Measurements from ENCODE around the gene FRAS1.

FRAS1 gene

GRCh38 chr4:78363031-78363570 is 306.0 kb downstream of the FRAS1 start:
- Histone ChIP-seq H3K36me3 (ENCODE audit: control insufficient read depth, insufficient read depth, low read length) (no peaks in the 10 kb centered on the region), H3K27ac (ENCODE audit: low read depth, low read length) (no peak overlapping the region), H3K4me3 (ENCODE audit: low read length) (no peak overlapping the region), H3K4me1 (ENCODE audit: control insufficient read depth, insufficient read depth, low read length) (no peaks in the 10 kb centered on the region), H3K9ac (ENCODE audit: low read length) (no peak overlapping the region), H3K27me3 (ENCODE audit: control insufficient read depth, insufficient read depth, low read length) (no peaks in the 10 kb centered on the region)

GRCh38 chr4:78369679-78370078 is 312.6 kb downstream of the FRAS1 start:
- no peaks in the 10 kb centered on the region for H3K4me1 ChIP-seq (ENCODE audit: control insufficient read depth, insufficient read depth, low read length)
- no peaks in the 10 kb centered on the region for H3K27me3 ChIP-seq (ENCODE audit: control insufficient read depth, insufficient read depth, low read length)
- no peak overlapping the region for H3K4me3 ChIP-seq (ENCODE audit: low read length)
- H3K27ac ChIP-seq (ENCODE audit: low read depth, low read length), result no peak overlapping the region
- H3K36me3 ChIP-seq (ENCODE audit: control insufficient read depth, insufficient read depth, low read length), result no peaks in the 10 kb centered on the region
- H3K9ac ChIP-seq (ENCODE audit: low read length), result no peak overlapping the region

DNA sequence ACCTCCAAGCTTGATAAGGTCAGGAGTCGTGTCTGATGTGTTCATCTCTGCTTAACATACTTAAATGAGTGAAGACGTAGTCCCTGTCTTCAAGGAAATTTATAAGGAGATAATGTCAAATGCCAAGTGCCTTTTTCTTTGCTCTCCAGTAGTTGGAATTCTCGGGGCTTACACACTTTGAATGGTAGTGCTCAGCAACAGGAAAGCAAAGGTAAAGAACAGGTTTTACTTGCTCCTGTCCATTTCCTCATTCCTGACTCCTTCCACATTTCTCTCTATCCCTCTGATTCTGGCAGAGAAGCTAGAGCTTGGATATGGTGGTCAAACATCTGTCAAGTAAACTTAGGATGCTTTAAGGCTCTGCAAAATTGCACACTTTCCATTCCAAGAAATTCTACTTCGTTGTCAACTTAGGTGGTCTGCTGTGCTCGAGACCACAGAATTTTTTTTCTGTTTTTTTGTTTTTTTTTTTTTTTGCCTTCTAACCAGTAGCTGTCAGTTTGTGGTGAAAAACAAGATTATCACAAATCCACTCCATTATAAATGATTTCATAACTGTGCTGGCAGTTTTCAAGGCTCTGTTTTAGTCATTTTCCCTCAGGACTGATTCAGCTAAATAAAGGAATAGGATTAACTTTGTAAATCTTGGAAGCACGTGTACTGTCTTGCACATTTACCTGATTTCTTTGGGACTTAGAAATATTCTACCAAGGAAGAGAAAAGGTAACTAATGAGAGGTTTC is 313.7 kb downstream of the FRAS1 start:
- no peaks in the 10 kb centered on the region for H3K4me1 ChIP-seq (ENCODE audit: control insufficient read depth, insufficient read depth, low read length)
- H3K36me3 ChIP-seq (ENCODE audit: control insufficient read depth, insufficient read depth, low read length), result no peaks in the 10 kb centered on the region
- no peaks in the 10 kb centered on the region for H3K27me3 ChIP-seq (ENCODE audit: control insufficient read depth, insufficient read depth, low read length)
- no peak overlapping the region for H3K9ac ChIP-seq (ENCODE audit: low read length)
- no peak overlapping the region for H3K27ac ChIP-seq (ENCODE audit: low read depth, low read length)
- H3K4me3 ChIP-seq (ENCODE audit: low read length), result no peak overlapping the region

DNA sequence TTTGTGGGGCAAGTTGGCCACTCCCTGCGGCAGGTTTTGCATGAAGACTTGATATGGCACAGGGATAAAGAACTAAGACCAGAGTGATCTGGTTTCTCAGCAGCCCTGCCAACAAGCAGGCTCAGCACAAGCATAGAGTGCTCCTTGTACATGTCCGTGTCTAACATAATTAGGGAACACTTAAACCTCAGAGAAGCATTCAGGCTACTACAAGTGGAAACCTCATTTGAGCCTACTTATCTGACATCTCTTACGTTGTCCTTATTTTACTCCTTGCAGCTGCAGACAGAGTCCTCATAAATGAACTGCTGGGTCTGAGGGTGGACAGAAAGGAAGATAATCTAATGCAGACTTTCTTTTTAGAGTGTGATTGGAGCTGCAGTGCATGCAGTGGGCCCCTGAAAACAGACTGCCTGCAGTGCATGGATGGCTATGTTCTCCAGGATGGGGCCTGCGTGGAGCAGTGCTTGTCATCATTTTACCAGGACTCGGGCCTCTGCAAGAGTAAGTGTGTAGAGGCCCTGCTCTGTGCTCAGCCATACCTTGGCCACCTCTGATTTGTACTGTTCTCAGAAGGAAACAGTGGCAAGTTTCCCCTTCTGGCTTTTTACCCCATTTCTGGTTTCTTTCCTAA is 315.3 kb downstream of the FRAS1 start:
- Histone ChIP-seq H3K27ac (ENCODE audit: low read depth, low read length) (no peak overlapping the region), H3K4me3 (ENCODE audit: low read length) (no peak overlapping the region), H3K36me3 (ENCODE audit: control insufficient read depth, insufficient read depth, low read length) (no peaks in the 10 kb centered on the region), H3K4me1 (ENCODE audit: control insufficient read depth, insufficient read depth, low read length) (no peaks in the 10 kb centered on the region), H3K9ac (ENCODE audit: low read length) (no peak overlapping the region), H3K27me3 (ENCODE audit: control insufficient read depth, insufficient read depth, low read length) (no peaks in the 10 kb centered on the region)

DNA sequence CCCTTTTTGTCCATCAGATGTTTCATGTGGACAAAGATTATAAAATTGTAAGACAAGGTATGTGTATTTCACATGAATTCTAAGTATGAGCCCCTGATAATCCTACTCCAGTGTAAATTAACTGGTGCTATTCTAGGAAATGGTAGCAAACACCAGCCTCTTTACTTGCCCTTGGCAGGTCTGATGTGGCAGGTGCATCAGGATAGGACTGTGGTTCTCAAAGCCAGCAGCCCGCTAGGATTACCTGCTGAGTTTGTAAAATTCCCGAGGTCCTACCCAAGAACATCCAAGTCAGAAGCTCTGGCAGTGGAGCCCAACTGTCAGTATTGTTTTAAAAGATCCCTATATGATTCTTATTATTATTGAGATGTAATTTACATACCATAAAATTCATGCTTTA is 320.4 kb downstream of the FRAS1 start:
- H3K4me1 ChIP-seq (ENCODE audit: control insufficient read depth, insufficient read depth, low read length), result no peaks in the 10 kb centered on the region
- no peak overlapping the region for H3K4me3 ChIP-seq (ENCODE audit: low read length)
- H3K27ac ChIP-seq (ENCODE audit: low read depth, low read length), result no peak overlapping the region
- H3K27me3 ChIP-seq (ENCODE audit: control insufficient read depth, insufficient read depth, low read length), result no peaks in the 10 kb centered on the region
- no peaks in the 10 kb centered on the region for H3K36me3 ChIP-seq (ENCODE audit: control insufficient read depth, insufficient read depth, low read length)
- H3K9ac ChIP-seq (ENCODE audit: low read length), result no peak overlapping the region

GRCh38 chr4:78379040-78379439 is 321.9 kb downstream of the FRAS1 start:
- Histone ChIP-seq H3K4me1 (ENCODE audit: control insufficient read depth, insufficient read depth, low read length) (no peaks in the 10 kb centered on the region), H3K36me3 (ENCODE audit: control insufficient read depth, insufficient read depth, low read length) (no peaks in the 10 kb centered on the region), H3K9ac (ENCODE audit: low read length) (no peak overlapping the region), H3K4me3 (ENCODE audit: low read length) (no peak overlapping the region), H3K27ac (ENCODE audit: low read depth, low read length) (no peak overlapping the region), H3K27me3 (ENCODE audit: control insufficient read depth, insufficient read depth, low read length) (no peaks in the 10 kb centered on the region)

DNA sequence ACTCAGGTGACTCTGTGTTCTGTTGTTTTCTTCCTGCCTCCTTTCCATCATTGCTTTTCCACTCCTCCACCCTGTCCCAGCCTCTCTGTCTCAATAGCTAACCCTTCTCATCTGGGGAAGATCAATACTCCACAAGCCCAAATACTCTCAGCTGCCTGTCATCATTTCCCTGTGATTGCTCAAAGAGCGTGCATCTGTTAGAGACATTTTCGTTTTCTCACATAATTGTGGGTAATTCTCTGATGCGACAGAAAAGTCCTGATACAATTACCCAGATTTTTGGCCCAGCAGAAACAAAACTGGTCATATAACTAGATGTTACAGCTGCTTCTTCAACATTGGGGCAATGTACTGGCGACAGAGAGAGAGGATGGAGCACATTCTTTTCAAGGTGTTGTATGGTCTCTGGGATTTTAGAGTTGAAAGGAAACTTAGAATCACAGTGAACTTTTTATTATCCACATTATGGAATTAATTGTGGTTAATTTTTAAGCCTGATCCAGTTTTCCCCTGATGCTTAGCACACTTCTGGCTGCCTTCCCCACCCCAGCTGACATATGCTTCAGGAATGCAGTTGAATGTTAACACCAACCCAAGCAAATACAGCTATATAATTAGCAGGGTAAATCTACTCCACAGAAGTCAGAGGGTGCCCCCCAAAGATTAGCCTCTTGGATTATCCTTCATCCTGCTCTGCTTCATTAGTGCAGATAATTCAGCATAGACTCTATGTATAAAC is 323.0 kb downstream of the FRAS1 start:
- Histone ChIP-seq H3K4me1 (ENCODE audit: control insufficient read depth, insufficient read depth, low read length) (no peaks in the 10 kb centered on the region), H3K27ac (ENCODE audit: low read depth, low read length) (no peak overlapping the region), H3K9ac (ENCODE audit: low read length) (no peak overlapping the region), H3K36me3 (ENCODE audit: control insufficient read depth, insufficient read depth, low read length) (no peaks in the 10 kb centered on the region), H3K4me3 (ENCODE audit: low read length) (no peak overlapping the region), H3K27me3 (ENCODE audit: control insufficient read depth, insufficient read depth, low read length) (no peaks in the 10 kb centered on the region)

DNA sequence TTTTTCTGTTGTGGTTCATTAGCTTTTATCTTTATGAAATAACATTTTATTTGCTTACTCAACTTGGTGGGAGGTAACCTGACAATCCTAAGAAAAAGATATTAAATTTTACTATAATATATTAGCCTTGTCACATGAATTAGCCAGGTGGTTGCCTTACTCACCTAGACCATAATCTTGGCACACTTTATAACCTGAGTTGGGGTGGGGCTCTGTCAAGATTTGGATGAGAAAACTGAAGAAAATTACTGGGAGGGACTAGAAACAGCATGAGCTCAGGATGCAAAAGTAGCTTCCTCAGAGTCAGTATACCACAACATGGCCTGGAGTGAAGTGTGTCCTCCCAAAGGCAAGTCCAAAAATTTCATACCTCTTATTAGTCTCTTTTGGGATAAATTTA is 329.6 kb downstream of the FRAS1 start:
- Histone ChIP-seq H3K36me3 (ENCODE audit: control insufficient read depth, insufficient read depth, low read length) (no peaks in the 10 kb centered on the region), H3K27ac (ENCODE audit: low read depth, low read length) (no peak overlapping the region), H3K27me3 (ENCODE audit: control insufficient read depth, insufficient read depth, low read length) (no peaks in the 10 kb centered on the region), H3K9ac (ENCODE audit: low read length) (no peak overlapping the region), H3K4me3 (ENCODE audit: low read length) (no peak overlapping the region), H3K4me1 (ENCODE audit: control insufficient read depth, insufficient read depth, low read length) (no peaks in the 10 kb centered on the region)

- H3K27me3 ChIP-seq (ENCODE audit: control insufficient read depth, insufficient read depth, low read length), result no peaks in the 10 kb centered on the region
- no peaks in the 10 kb centered on the region for H3K4me1 ChIP-seq (ENCODE audit: control insufficient read depth, insufficient read depth, low read length)
- no peak overlapping the region for H3K4me3 ChIP-seq (ENCODE audit: low read length)
- no peaks in the 10 kb centered on the region for H3K36me3 ChIP-seq (ENCODE audit: control insufficient read depth, insufficient read depth, low read length)
- H3K9ac ChIP-seq (ENCODE audit: low read length), result no peak overlapping the region
- no peak overlapping the region for H3K27ac ChIP-seq (ENCODE audit: low read depth, low read length)
Measured at GRCh38 chr4:78395642-78396041, 338.5 kb downstream of the FRAS1 start.

DNA sequence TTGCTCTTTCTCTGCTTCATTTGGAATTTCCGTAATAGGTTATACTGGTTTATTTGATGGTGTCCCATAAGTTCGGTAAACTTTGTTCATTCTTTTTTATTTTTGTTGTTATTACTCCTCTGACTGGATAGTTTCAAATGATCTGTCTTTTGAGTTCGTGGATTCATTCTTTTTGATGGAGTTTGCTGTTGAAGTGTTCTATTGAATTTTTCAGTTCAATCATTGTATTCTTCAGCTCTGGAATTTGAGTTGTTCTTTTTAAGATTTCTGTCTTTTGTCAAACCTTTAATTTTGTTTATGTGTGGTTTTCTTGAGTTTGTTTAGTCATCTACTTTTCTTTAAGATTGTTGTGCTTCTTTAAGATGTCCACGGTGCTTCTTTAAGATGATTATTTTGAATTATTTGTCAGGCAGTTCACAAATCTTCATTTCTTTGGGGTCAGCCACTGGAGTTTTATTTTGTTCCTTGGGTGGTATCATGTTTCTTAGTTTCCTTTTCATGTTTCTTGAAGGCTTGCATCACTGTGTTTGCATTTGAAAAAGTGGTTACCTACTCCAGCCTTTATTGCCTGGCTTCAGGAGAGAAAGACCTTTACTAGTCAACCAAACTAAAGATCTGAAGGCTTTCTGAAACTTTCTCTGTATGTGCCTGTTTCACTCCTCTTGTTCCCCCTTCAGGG is 339.6 kb downstream of the FRAS1 start:
- H3K4me1 ChIP-seq (ENCODE audit: control insufficient read depth, insufficient read depth, low read length), result no peaks in the 10 kb centered on the region
- no peaks in the 10 kb centered on the region for H3K36me3 ChIP-seq (ENCODE audit: control insufficient read depth, insufficient read depth, low read length)
- H3K4me3 ChIP-seq (ENCODE audit: low read length), result no peak overlapping the region
- no peak overlapping the region for H3K27ac ChIP-seq (ENCODE audit: low read depth, low read length)
- H3K9ac ChIP-seq (ENCODE audit: low read length), result no peak overlapping the region
- H3K27me3 ChIP-seq (ENCODE audit: control insufficient read depth, insufficient read depth, low read length), result no peaks in the 10 kb centered on the region

GRCh38 chr4:78397292-78397630 is 340.1 kb downstream of the FRAS1 start:
- no peaks in the 10 kb centered on the region for H3K27me3 ChIP-seq (ENCODE audit: control insufficient read depth, insufficient read depth, low read length)
- no peaks in the 10 kb centered on the region for H3K36me3 ChIP-seq (ENCODE audit: control insufficient read depth, insufficient read depth, low read length)
- no peaks in the 10 kb centered on the region for H3K4me1 ChIP-seq (ENCODE audit: control insufficient read depth, insufficient read depth, low read length)
- no peak overlapping the region for H3K9ac ChIP-seq (ENCODE audit: low read length)
- no peak overlapping the region for H3K27ac ChIP-seq (ENCODE audit: low read depth, low read length)
- H3K4me3 ChIP-seq (ENCODE audit: low read length), result no peak overlapping the region

GRCh38 chr4:78409612-78410202 is 352.6 kb downstream of the FRAS1 start:
- H3K4me1 ChIP-seq (ENCODE audit: control insufficient read depth, insufficient read depth, low read length), result no peaks in the 10 kb centered on the region
- H3K9ac ChIP-seq (ENCODE audit: low read length), result no peak overlapping the region
- H3K36me3 ChIP-seq (ENCODE audit: control insufficient read depth, insufficient read depth, low read length), result no peaks in the 10 kb centered on the region
- H3K27ac ChIP-seq (ENCODE audit: low read depth, low read length), result no peak overlapping the region
- H3K4me3 ChIP-seq (ENCODE audit: low read length), result no peak overlapping the region
- no peaks in the 10 kb centered on the region for H3K27me3 ChIP-seq (ENCODE audit: control insufficient read depth, insufficient read depth, low read length)
